ENCODE data around the gene CENPA.

Gene CENPA

DNA sequence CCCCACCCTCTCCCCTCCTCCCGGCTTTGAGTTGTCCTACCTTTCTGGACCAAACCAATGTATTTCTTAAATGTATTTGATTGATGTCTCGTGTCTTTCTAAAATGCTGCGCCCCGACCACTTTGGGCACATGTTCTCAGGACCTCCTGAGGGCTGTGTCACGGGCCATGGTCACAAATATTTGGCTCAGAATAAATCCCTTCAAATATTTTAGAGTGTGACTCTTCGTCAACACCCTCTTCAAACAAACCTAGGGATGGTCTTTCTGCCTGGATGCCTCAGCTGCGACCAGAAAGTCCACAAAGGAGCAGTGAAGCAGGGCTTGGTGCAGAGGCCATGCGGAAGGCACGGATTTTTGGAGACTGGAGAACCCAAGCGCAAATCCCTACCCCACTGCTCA is 22.8 kb upstream of the CENPA start:
- DNase-seq: no peak

DNA sequence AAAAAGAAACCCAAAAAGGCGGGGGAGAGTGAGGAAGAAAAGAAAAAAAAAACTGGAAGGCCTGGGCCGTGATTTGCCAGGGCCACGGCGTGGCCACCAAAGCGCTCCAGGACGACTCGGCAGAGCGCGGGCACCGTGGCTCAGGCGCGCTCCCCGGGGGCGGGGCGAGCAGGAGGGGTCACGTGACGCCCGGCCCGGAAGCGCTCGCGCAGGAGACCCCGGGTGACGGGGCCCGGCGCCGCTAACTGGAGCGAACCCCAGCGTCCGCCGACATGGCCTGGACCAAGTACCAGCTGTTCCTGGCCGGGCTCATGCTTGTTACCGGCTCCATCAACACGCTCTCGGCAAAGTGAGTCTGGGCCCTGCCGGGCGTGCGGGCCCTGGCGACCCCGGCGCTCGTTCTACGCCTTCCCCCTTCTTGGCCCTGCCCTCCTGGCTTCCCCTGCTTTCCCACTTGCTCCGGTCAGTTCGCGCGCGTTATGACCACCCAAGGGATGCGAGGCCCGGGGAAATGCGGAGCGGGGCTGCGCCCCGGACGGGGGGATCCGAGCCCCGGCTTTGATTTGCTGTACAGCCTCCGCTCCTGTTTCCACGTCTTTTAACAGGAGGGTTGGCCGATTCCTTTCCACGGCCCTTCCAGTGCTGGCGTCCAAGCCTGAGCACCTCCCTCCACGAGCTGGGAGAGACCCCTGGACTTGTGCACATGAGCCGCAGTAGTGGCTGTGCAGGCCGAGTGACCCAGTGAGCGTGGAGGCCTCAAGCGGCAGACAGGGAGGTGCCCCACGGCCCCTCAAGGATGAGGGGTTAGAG is 21.6 kb upstream of the CENPA start, which contains the start of gene SLC35F6:
TSS of gene SLC35F6 (plus strand) at position 207 of the 810 bp plus-strand sequence. CDS start at position 273, 66 bp downstream.
- DNase-seq: peak; percentile 60 to 67

DNA sequence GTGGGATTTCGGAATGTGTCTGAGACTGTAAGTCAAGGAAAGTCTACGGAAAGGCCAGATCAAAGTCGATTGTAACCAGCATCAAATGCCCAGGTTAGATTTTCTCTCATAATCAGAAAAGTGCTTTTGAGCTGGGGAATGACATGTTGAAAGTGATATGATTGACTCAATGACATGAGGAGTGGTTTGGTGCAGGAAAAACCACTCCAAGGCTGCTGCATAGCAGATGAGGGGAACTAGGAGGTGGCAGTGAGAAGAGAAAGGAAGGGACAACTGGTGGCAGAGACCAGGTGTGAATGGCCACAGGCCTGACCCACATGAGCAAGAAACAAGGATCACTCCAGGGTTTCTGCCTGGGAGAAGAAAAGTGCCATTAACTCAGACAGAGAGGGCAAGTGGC is 20.9 kb upstream of the CENPA start:
- DNase-seq: no peak

DNA sequence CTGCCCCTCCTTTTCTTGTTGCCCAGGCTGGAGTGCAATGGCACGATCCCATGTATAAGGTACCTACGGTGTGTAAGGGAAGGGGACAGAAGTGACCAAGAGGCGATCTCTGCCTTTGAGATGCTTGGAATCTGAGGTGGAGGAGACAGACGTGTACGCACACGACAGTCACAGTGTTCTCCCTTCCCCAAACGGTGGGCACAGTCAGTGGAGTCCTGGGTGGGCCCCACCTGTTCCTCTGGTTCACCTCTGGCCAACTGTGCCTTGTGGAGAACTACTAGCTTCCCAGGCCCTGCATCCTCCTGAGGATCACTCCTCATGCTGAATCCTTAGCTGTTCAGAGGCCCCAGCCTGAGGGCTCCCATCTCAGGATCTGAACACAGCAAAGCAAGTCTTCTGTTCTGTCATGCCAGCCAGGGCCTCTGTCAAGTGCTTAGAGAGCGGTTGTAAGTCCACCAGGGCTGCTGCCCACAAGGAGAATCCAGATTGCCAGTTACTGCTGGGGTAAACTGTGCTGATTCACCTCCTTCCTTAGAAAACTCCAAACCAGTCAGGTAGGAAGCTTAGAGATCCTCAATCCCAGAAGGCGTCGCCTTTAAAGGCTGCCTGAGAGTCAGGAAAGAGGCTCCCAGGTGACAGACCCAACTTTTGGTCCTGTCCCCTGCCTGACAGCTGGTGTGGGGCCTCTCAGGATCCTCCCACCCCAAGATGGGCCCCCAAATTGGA is 20.2 kb upstream of the CENPA start:
- DNase-seq: no peak

DNA sequence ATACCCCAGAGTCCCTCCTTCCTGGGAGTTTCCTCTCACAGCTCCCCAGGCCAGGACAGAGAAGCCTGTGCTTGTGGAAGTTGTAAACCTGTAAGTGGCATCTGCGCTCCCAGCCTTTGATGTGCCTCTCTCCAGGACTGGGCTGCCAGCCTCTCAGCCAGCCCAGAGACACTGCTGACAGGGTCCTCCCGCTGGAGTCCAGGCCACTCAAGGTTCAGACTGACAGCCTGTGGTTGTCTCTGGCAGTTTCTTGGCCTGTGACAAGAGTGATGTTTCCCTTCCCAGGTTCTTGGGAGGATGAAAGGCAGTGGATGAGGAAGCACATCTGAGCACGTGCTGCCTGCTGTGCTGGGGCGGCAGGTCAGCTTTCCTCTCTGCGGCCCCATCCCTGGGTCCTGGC is 18.7 kb upstream of the CENPA start:
- no peak for DNase-seq

DNA sequence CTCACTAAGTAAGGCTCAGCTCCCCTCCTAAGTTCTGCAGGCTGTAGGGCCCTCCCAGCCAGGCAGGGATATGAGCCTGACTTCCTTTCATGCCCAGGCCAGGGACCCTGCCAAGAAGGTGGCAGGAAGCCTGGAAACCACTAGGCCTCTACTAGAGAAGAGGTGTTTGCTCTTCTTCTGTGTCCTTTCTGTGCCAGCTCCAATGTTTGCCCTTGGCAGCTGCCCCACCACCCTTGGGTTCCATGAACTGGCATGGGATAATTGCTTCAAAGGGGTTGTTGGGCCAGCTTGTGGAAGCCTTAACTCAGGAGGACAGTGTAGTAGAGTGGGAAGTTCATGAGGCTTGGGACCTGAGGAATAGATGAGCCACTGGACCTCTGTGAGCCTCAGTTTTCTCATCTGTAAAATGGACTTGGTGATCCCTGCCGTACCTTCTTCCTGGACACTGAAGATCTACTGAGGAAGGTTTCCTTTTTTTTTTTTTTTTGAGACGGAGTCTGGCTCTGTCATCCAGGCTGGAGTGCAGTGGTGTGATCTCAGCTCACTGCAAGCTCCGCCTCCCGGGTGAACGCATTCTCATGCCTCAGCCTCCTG is 17.9 kb upstream of the CENPA start:
- no peak for DNase-seq

DNA sequence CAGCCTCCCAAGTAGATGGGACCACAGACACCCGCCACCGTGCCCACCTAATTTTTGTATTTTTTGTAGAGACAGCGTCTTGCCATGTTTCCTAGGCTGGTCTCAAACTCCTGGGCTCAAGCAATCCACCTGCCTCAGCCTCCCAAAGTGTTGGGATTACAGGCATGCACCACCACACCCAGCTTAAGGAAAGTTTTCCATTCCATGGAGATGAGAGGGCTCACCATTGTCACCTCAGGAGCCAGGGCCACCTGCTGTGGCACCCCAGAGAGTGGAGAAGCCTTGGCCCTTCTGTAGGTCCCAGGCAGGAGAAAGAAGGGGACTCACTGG is 17.1 kb upstream of the CENPA start:
- DNase-seq: no peak

DNA sequence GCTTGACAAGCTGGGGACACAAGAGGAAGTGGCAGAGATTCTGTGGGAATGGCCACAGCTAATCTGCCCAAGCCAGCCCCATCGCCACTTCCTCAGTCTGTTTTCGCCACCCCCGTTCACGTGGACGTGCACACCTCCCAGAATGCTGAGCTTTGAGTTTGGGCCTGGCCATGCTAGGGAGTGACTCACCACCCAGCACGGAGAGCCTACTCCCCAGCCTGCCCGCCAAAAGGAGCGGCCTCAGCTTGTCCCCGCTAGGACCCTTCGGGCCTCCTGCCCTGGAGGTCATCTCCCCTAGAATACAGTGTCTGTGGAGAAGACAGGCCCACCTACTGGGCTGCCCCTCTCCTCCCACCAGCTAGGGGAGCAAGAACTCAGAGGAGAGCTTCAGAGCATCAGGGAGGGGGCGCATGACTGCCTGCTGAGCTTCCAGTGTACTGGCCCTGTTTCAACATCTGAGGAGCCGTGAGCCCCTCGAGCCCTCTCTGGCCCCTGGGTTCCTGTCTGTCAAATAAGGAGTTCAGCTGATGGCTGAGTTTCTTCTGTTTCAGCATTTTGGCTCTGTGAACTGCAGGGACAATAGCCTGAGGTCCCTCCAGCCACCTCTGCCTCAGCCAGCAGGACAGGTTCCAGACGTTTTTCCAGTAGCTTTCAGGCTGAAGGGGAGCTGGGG is 16.6 kb upstream of the CENPA start:
- DNase-seq: peak in 1 of 2 donors; percentile 56

DNA sequence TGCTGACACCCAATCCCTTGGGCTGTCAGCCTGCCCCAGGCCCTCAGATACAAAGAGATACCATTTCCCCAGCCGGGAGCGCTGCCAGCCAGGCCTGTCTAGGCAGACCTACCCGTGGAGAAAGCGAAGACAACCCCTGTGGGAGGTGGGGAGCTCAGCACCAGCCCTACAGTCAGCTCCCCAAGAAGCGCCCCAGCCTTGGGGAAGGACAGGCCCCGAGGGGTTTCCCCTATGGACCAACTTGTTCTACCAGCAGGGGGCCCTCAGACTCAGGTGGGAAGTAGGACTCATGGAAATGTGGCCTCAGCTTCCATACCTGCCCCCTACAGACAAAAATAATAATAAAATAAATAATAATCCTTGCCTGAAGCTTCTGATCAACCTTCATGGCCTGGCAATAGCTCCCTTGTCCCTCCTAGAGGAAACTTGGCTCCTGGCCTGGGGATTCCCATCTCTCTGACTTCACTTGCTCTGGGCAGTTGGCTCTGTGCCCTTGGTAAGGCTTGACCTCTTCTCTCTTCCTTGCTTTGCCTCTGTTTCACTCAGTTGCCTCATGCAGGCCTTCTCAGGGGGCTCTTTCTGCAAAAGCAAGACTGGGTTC is 14.8 kb upstream of the CENPA start:
- peak; percentile 56 to 61 for DNase-seq

DNA sequence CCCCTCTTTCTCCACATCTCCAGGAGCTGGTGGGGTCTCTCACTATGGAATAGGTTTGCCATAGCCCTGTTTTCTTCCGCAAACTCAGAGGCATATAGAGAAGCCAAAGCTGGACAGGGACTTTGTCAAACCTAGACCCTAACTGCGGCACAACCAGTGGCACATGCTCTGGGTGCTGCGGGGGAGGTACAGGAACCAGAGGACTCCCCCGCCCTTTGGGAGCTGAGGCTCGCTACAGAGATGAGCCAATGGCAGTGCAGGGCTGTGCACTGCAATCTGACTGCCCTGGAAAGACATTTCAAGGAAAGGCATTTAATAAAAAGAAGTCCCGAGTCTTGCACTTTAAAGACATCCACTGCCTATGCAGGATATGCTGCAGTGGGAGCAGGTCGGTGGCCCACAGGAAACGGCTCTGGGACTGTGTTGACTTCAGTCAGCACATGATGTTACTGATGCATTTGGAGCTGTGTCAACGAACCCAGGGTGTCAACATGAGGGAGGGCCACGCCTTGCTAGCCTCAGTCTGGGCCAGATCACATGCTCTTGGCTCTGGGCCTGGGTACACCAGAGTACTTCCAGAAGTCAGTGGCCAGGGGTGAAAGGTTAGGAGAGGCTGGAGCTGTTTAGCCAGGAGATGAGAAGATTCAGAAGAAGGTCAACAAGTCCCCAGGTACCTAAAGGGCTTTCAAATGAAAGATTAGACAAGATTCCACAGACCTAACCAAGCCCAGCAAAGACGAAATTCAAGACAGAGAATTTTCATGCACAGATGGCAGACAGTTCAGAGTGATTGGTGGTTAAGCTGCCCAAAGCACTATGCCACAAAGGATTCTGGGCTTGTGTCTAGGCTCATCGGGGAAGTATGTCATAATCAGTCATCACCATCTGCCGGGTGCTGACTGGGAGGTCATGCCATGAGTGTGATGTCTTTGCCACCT is 13.5 kb upstream of the CENPA start:
- DNase-seq: peak; percentile 71 to 78

DNA sequence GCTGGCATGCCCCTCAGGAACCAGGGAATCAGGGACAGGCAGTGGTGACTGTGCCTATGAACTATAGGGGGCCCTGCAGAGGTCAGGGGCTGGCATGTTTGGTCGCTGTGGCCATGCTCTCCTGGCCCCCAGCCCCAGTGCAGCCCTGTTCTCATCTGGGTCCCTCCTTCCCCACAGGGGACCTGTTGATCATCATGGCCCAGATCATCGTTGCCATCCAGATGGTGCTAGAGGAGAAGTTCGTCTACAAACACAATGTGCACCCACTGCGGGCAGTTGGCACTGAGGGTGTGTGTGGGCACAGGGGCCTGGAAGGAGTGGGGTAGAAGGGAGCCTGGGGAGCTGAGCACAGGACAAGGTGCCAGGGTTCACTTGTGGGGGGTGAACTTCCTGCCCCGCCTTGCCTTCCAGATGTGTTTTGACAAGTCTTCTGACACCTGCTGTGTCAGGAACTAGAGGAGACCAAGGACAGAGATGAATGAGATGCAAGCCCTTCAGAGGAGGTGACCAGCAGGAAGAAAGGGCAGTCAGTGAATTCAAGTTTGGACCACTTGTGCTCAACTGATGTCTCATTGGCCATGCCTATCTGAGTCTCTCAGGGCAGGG is 9.6 kb upstream of the CENPA start:
- no peak for DNase-seq

DNA sequence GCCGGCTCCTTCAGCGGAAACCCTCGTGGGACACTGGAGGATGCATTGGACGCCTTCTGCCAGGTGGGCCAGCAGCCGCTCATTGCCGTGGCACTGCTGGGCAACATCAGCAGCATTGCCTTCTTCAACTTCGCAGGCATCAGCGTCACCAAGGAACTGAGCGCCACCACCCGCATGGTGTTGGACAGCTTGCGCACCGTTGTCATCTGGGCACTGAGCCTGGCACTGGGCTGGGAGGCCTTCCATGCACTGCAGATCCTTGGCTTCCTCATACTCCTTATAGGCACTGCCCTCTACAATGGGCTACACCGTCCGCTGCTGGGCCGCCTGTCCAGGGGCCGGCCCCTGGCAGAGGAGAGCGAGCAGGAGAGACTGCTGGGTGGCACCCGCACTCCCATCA is 7.8 kb upstream of the CENPA start:
- no peak for DNase-seq

DNA sequence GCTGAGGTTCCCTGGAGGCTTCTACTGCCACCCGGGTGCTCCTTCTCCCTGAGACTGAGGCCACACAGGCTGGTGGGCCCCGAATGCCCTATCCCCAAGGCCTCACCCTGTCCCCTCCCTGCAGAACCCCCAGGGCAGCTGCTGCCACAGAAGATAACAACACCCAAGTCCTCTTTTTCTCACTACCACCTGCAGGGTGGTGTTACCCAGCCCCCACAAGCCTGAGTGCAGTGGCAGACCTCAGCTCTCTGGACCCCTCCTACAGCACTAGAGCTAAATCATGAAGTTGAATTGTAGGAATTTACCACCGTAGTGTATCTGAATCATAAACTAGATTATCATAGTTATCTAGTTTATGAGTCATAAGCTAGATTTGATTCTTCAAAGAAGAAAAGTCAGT is 7.3 kb upstream of the CENPA start:
- DNase-seq: no peak

DNA sequence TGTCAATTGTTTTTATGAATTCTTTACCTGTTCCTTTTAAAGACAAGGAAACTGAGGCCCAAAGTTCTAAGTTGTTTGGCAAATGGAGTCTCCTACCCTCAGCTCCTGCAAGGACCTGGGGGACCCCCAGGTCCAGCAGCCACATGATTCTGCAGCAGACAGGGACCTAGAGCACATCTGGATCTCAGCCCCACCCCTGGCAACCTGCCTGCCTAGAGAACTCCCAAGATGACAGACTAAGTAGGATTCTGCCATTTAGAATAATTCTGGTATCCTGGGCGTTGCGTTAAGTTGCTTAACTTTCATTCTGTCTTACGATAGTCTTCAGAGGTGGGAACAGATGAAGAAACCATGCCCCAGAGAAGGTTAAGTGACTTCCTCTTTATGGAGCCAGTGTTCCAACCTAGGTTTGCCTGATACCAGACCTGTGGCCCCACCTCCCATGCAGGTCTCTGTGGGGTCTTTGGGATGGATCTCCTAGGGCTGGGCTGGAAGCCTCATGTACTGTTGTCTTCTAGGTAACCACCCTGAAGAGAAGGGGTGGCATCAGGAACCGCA is 5.6 kb upstream of the CENPA start:
- DNase-seq: no peak

DNA sequence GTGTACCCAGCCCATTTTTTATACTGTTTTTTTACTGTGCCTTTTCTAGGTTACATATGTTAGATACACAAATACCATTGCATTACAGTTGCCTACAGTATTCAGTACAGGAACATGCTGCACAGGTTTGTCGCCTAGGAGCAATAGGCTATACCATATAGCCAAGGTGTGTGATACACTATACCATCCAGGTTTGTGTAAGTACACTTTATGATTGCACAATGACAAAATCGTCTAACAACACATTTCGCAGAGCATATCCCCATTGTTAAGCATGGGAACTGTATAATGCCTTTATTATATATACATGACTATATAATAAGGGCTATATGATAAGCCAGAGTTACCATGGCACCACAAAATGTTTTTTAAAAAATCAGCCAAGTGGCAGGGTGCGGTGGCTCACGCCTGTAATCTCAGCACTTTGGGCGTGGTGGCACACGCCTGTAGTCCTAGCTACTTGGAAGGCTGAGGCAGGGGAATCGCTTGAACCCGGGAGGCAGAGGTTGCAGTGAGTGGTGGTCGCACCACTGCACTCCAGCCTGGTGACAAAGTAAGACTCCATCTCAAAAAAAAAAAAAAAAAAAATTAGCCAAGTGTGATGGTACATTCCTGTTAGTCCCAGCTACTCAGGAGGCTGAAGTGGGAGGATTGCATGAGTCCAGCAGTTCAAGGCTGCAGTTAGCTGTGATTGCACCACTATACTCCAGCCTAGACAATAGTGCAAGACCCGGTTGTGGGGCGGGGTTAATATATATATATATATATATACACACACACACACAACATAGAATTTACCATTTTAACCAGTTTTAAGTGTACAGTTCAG is 2.8 kb upstream of the CENPA start:
- DNase-seq: no peak

DNA sequence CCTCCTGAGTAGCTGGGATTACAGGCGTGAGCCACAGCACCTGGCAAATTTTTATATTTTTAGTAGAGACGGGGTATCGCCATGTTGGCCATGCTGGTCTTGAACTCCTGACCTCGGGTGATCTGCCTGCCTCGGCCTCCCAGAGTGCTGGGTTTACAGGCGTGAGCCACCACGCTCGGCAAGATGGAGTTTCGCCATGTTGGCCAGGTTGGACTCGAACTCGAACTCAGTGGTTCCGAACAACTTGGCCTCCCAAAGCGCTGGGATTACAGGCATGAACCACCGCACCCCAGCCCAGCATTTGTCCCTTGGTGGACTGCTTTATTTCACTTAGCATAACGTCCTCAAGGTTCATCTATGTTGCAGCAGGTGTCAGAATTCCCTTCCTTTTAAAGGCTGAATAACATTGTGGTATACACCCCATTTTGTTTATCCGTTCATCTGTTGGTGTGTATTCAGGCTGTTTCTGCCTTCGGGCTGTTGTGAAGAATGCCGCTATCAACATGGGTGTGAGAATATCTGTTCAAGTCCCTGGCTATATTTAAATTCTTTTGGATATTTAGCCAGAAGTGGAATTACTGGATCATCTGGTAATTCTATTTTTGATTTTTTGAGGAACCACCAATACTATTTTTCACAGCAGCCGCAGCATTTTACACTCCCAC is 1.2 kb upstream of the CENPA start:
- no peak for DNase-seq

DNA sequence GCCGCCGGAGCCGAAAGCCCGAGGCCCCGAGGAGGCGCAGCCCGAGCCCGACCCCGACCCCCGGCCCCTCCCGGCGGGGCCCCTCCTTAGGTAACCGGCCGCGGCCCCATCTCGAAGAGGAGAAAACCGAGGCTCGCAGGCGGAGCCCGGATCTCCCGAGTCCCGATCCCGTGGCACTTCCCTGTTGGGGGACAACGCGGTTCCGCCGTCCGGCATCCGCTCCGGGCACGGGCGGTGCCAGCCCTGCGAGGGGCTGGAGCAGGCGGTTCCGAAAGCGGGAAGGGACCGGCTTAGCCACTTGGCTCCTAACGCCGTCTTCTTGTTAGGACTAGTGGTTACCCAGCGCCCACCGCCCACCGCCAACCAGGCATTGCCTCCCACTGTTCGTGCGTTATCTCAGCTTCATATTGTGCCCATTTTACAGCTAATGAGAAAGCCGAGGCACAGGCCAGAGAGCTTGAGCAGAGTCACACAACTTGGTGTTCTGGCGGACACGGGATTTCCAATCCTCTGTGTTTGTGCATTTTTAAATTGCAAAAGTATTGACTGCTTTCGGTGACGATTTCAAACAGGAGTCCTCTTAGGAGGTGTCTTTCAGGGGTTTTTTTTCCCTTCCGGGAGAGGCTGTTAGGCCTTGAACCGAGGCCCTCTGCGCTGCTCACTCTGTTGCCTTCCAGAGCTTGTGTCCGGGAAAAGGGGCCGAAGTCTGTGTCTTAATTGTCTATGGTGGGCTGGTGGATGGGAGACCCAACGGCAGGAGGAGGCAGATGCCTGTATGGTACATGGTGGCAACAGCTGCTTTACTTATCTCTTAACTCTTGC is 562 bp downstream of the CENPA start:
- no peak for DNase-seq

DNA sequence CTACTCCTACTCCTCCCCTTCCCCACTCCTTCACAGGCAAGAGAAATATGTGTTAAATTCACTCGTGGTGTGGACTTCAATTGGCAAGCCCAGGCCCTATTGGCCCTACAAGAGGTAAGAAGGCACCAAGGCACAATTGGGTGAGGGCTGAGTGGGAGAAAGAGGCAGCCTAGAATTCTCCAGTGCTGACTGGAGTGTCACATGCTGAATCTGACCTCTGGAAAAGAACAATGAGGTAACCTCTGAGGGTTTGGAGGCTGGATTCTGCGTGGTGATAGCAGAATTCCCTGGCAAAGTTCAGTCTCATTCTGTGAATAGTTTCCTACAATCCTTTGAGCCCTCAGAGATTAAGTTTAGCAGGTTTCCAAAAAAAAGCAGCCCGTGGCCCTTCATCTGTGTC is 6.9 kb downstream of the CENPA start:
- no peak for DNase-seq

DNA sequence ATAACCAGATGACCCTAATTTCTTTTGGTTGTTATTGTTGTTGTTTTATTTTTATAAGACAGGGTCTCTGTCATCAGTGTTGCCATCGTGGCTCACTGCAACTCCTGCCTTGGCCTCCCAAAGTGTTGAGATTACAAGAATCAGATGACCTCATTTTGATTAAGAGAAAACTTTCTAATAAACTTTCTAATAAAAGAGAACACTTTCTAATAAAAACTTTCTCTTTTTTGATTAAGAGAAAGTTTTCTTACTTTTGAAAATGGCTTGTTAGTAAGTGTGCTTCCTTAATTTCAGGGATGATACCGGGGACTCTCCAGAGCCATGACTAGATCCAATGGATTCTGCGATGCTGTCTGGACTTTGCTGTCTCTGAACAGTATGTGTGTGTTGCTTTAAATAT is 7.7 kb downstream of the CENPA start:
- DNase-seq: no peak
